HEK293T (cell line): ENCODE results near the gene CEP85L.

Experiments
- BHLHE40 ChIP-seq: fragments of 450-650 bp; IDR thresholded peaks from 2 replicates; pipeline ENCODE4 v1.6.1; 2016; ENCODE audit warnings: mild to moderate bottlenecking, moderate library complexity, borderline replicate concordance
- CTBP1 ChIP-seq: fragments of 450-650 bp; IDR thresholded peaks from 2 replicates; pipeline ENCODE4 v1.6.1; 2016; ENCODE audit warnings: borderline replicate concordance
- ELF4 ChIP-seq: fragments of 450-650 bp; IDR thresholded peaks from 2 replicates; pipeline ENCODE4 v1.6.1; 2017; ENCODE audit warnings: antibody characterized with exemption
- FOXA1 ChIP-seq: fragments of 450-650 bp; IDR thresholded peaks from 2 replicates; pipeline ENCODE4 v1.6.1; 2016; ENCODE audit warnings: mild to moderate bottlenecking
- FOXM1 ChIP-seq: fragments of 450-650 bp; IDR thresholded peaks from 2 replicates; pipeline ENCODE4 v1.6.1; 2017; ENCODE audit warnings: mild to moderate bottlenecking, borderline replicate concordance
- PKNOX1 ChIP-seq: fragments of 450-650 bp; IDR thresholded peaks from 2 replicates; pipeline ENCODE4 v1.6.1; 2016
- SP1 ChIP-seq: fragments of 450-650 bp; IDR thresholded peaks from 2 replicates; pipeline ENCODE4 v1.6.1; 2017
- SUZ12 ChIP-seq: fragments of 450-650 bp; IDR thresholded peaks from 2 replicates; pipeline ENCODE4 v1.6.1; 2016; ENCODE audit warnings: mild to moderate bottlenecking
- TARDBP ChIP-seq: fragments of 450-650 bp; IDR thresholded peaks from 2 replicates; pipeline ENCODE4 v1.6.1; 2016
- ZNF384 ChIP-seq: fragments of 450-650 bp; IDR thresholded peaks from 2 replicates; pipeline ENCODE4 v1.6.1; 2016

GRCh38 chr6:118579786-118580185 is 71.6 kb downstream of the CEP85L start:
- TF ChIP-seq FOXM1, result no peak
- no peak for TF ChIP-seq SP1
- TF ChIP-seq TARDBP, result no peak
- no peak for TF ChIP-seq ELF4
- TF ChIP-seq BHLHE40, result no peak
- TF ChIP-seq SUZ12, result no peak
- no peak for TF ChIP-seq FOXA1
- no peak for TF ChIP-seq CTBP1
- no peak for TF ChIP-seq ZNF384
- TF ChIP-seq PKNOX1, result no peak
